Activated CD8-positive, alpha-beta memory T cell treated with anti-CD3 and anti-CD28 coated beads, Interleukin-2, amount 50 U/mL, for 1 hour (primary cell): Measurements from ENCODE around the gene RRP1B.
"Not testable (repeated sequence)": the region's sequence is repeated elsewhere in the genome, so short reads cannot be mapped to it uniquely, and the experiment has no call there.

Source experiments
- DNase-seq: peaks from one replicate; pipeline ENCODE4 v3.0.0-alpha.2; 2020; ENCODE audit errors: extremely low read depth

Gene RRP1B

GRCh38 chr21:43640400-43640799 lies 19.0 kb upstream of the RRP1B start:
- DNase-seq, result no peak

- DNase-seq, result no peak
These were observed 16.2 kb upstream of the RRP1B start for GRCh38 chr21:43643193-43643592.

GRCh38 chr21:43644071-43644470 lies 15.3 kb upstream of the RRP1B start:
- DNase-seq, result no peak

- DNase-seq, result no peak
These were observed 14.8 kb upstream of the RRP1B start for GRCh38 chr21:43644609-43645008.

GRCh38 chr21:43645136-43645891 lies 14.0 kb upstream of the RRP1B start:
- no peak for DNase-seq

GRCh38 chr21:43645976-43646375 lies 13.4 kb upstream of the RRP1B start:
- no peak for DNase-seq

GRCh38 chr21:43646550-43647260 lies 12.7 kb upstream of the RRP1B start:
- peak; percentile 65 for DNase-seq

- no peak for DNase-seq
These were observed 11.2 kb upstream of the RRP1B start for GRCh38 chr21:43648171-43648570.

GRCh38 chr21:43651926-43652325 lies 7.4 kb upstream of the RRP1B start:
- DNase-seq, result not testable (repeated sequence)

GRCh38 chr21:43652616-43653015 lies 6.7 kb upstream of the RRP1B start:
- DNase-seq, result no peak

GRCh38 chr21:43653626-43654025 lies 5.7 kb upstream of the RRP1B start:
- no peak for DNase-seq

- DNase-seq, result no peak
These were observed 4.4 kb upstream of the RRP1B start for GRCh38 chr21:43654806-43655489.

GRCh38 chr21:43657355-43658087 lies 1.8 kb upstream of the RRP1B start:
- DNase-seq, result no peak

GRCh38 chr21:43658088-43658741 lies 1.1 kb upstream of the RRP1B start:
- DNase-seq, result no peak

- DNase-seq, result no peak
These were observed 608 bp upstream of the RRP1B start for GRCh38 chr21:43658769-43659135.

GRCh38 chr21:43662286-43662685 lies 2.9 kb downstream of the RRP1B start:
- no peak for DNase-seq

- DNase-seq, result no peak
These were observed 3.7 kb downstream of the RRP1B start for GRCh38 chr21:43663033-43663432.

GRCh38 chr21:43664358-43664757 lies 5.0 kb downstream of the RRP1B start:
- DNase-seq, result no peak

GRCh38 chr21:43665879-43666278 lies 6.5 kb downstream of the RRP1B start:
- no peak for DNase-seq

GRCh38 chr21:43667191-43667904 lies 8.0 kb downstream of the RRP1B start:
- DNase-seq, result no peak
